Endothelial cell of umbilical vein (primary cell): ENCODE results near the gene PTGDS. TPM values are rescaled to one million over a fixed set of nuclear protein-coding genes. Genes with fewer than 3 reads are reported as not detected.

ENCODE experiments used
- BruUV-seq: library from RNA; stranded (reverse); fragments of 400-500 nt; replicated peaks from 2 replicates; lab custom pipeline; 2021; lab: Mats Ljungman, UMichigan
- CTCF ChIA-PET: fragments of 300-600, 350-600 bp; sonication (Branson Sonifier 250); formaldehyde crosslinking; loops from one replicate; lab custom pipeline; 2021; ENCODE audit warnings: antibody characterized with exemption, inconsistent platforms; lab: Charles Lee
- POLR2A ChIA-PET: fragments of 300-600, 350-600 bp; sonication (Branson Sonifier 250); formaldehyde crosslinking; loops from one replicate; lab custom pipeline; 2021; ENCODE audit warnings: antibody characterized with exemption, inconsistent platforms; lab: Charles Lee
- DNase-seq: peaks from one replicate; pipeline ENCODE4 v3.0.0-alpha.2; 2011; ENCODE audit warnings: low read depth, low spot score
- FAIRE-seq: peaks from 2 replicates; lab custom pipeline; 2011; peaks lifted over from hg19 to GRCh38; lab: Jason Lieb, UNC
- H2AFZ ChIP-seq: 2 replicates; pipeline ENCODE4 v1.6.0; 2012; ENCODE audit warnings: low read depth, low read length, control low read depth, inconsistent platforms
- H3K27ac ChIP-seq: 2 replicates; pipeline ENCODE4 v1.5.1; 2011; ENCODE audit warnings: low read depth, mild to moderate bottlenecking, control low read depth, low read length, moderate library complexity; ENCODE audit not compliant: insufficient read depth
- H3K27me3 ChIP-seq, 2 experiments: 2 replicates each; pipeline versions ENCODE4 v1.6.0 to v1.6.1; 2011; ENCODE audit warnings: low read length in 2 of 2, mixed read lengths in 1 of 2; ENCODE audit not compliant: control insufficient read depth in 2 of 2, insufficient read depth in 2 of 2
- H3K36me3 ChIP-seq, 2 experiments: 2 replicates in 1 of 2; 3 replicates in 1 of 2; pipeline ENCODE4 v1.5.1; 2011; ENCODE audit warnings: low read length in 2 of 2, mild to moderate bottlenecking in 1 of 2, moderate library complexity in 1 of 2; ENCODE audit not compliant: control insufficient read depth in 2 of 2, insufficient read depth in 2 of 2; ENCODE audit errors: extremely low read depth in 1 of 2
- H3K4me1 ChIP-seq: 3 replicates; pipeline ENCODE4 v1.5.1; 2011; ENCODE audit warnings: mild to moderate bottlenecking, low read length; ENCODE audit not compliant: control insufficient read depth, insufficient read depth; ENCODE audit errors: extremely low read depth
- H3K4me2 ChIP-seq: 2 replicates; pipeline ENCODE4 v1.6.1; 2011; ENCODE audit warnings: low read length, control low read depth, mixed read lengths; ENCODE audit not compliant: insufficient read depth
- H3K4me3 ChIP-seq, 3 experiments: fragments of 200-600 bp in 1 of 3; sonication (generic), shearing (Covaris generic) in 1 of 3; replicated peaks in 1 of 3; 2 replicates each; pipeline ENCODE4 v1.5.1; 2011 to 2016; ENCODE audit warnings: control low read depth in 3 of 3, low read length in 3 of 3, mild to moderate bottlenecking in 2 of 3, inconsistent platforms in 1 of 3, low read depth in 1 of 3, moderate library complexity in 1 of 3; ENCODE audit not compliant: insufficient read depth in 1 of 3
- H3K79me2 ChIP-seq: 2 replicates; pipeline ENCODE4 v1.6.0; 2012; ENCODE audit warnings: low read length, inconsistent platforms; ENCODE audit not compliant: control insufficient read depth, insufficient read depth
- H3K9ac ChIP-seq: replicated peaks from 2 replicates; pipeline ENCODE3; 2011; ENCODE audit warnings: low read length, control low read depth; ENCODE audit not compliant: insufficient read depth; ENCODE audit errors: extremely low read depth
- H3K9me1 ChIP-seq: replicated peaks from 3 replicates; pipeline ENCODE4 v1.6.0; 2011; ENCODE audit warnings: mild to moderate bottlenecking, low read length; ENCODE audit not compliant: control insufficient read depth, insufficient read depth; ENCODE audit errors: extremely low read depth
- H3K9me3 ChIP-seq: replicated peaks from 2 replicates; pipeline ENCODE4 v1.5.1; 2012; ENCODE audit warnings: low read length, inconsistent platforms; ENCODE audit not compliant: control insufficient read depth, insufficient read depth
- H4K20me1 ChIP-seq: replicated peaks from 2 replicates; pipeline ENCODE3; 2011; ENCODE audit warnings: mild to moderate bottlenecking, low read length; ENCODE audit not compliant: control insufficient read depth, insufficient read depth; ENCODE audit errors: extremely low read depth
- EZH2 ChIP-seq: IDR thresholded peaks from 2 replicates; pipeline ENCODE4 v1.6.1; 2012; ENCODE audit warnings: borderline replicate concordance, low read depth, mild to moderate bottlenecking, moderate library complexity, low read length, inconsistent platforms; ENCODE audit not compliant: severe bottlenecking
- FOS ChIP-seq: IDR thresholded peaks from 2 replicates; pipeline ENCODE4 v1.6.1; 2011; ENCODE audit warnings: mild to moderate bottlenecking, low read length, moderate library complexity, borderline replicate concordance; ENCODE audit not compliant: insufficient read depth
- GATA2 ChIP-seq: IDR thresholded peaks from 2 replicates; pipeline ENCODE4 v1.7.0; 2011; ENCODE audit warnings: low read depth, mild to moderate bottlenecking, moderate library complexity, mixed read lengths, low read length; ENCODE audit not compliant: insufficient read length, insufficient read depth
- JUN ChIP-seq: IDR thresholded peaks from 2 replicates; pipeline ENCODE4 v1.6.1; 2011; ENCODE audit warnings: borderline replicate concordance, low read depth; ENCODE audit not compliant: insufficient read length, insufficient read depth
- MAX ChIP-seq: IDR thresholded peaks from 2 replicates; pipeline ENCODE4 v1.6.1; 2011; ENCODE audit not compliant: insufficient read depth, insufficient read length
- MYC ChIP-seq: IDR thresholded peaks from one replicate; pipeline ENCODE4 v1.6.1; 2011; ENCODE audit warnings: mild to moderate bottlenecking, low read depth, low read length
- POLR2A ChIP-seq: IDR thresholded peaks from 2 replicates; pipeline ENCODE4 v1.6.1; 2012; ENCODE audit warnings: low read depth, mild to moderate bottlenecking, control low read depth, low read length
- POLR2AphosphoS5 ChIP-seq: IDR thresholded peaks from 2 replicates; pipeline ENCODE4 v1.6.1; 2012; ENCODE audit warnings: low read depth, mild to moderate bottlenecking, control low read depth, low read length, moderate library complexity; ENCODE audit not compliant: insufficient read depth
- dilution Hi-C: fragments of 300-500 bp; cut with MboI; formaldehyde crosslinking; loops from one replicate; pipeline ENCODE4 v1.15.0; 2019; ENCODE audit warnings: low sequenced_read_pairs; ENCODE audit not compliant: extremely low pct_ligation_motif_present
- intact Hi-C: fragments of 100-400 bp; cut with micrococcal nuclease; formaldehyde crosslinking; loops from one replicate; pipeline ENCODE4 v1.10.0; 2022
- polyA plus RNA-seq, 4 experiments: library from polyadenylated mRNA; depleted of rRNA in 3 of 4; stranded (reverse) in 3 of 4; unstranded in 1 of 4; fragments of >200 nt; gene quantifications; 2 replicates each; pipeline versions ENCODE4 v1.2.1 to v1.2.3, GENCODE V29; 2011 to 2012; ENCODE audit warnings: missing spikeins in 1 of 4
- total RNA-seq: library from RNA; stranded (reverse); gene quantifications from 2 replicates; pipeline ENCODE4 v1.2.3, GENCODE V29; 2021
- TF ChIP-seq, protein P1 (sequence below), 2 donors: IDR thresholded peaks; 1 replicate in 1 of 2; 2 replicates in 1 of 2; pipeline ENCODE4 v1.5.1; 2011; ENCODE audit warnings: low read length in 2 of 2, mild to moderate bottlenecking in 2 of 2, moderate library complexity in 2 of 2, control low read depth in 1 of 2, inconsistent platforms in 1 of 2, low read depth in 1 of 2; ENCODE audit not compliant: insufficient read depth in 1 of 2; ENCODE audit errors: extremely low read depth in 1 of 2

PTGDS gene
- total and polyA plus RNA-seq, 2 donors (not counting 3 experiments of a cell fraction or from before 2014, with no cell fraction given): not detected

DNA sequence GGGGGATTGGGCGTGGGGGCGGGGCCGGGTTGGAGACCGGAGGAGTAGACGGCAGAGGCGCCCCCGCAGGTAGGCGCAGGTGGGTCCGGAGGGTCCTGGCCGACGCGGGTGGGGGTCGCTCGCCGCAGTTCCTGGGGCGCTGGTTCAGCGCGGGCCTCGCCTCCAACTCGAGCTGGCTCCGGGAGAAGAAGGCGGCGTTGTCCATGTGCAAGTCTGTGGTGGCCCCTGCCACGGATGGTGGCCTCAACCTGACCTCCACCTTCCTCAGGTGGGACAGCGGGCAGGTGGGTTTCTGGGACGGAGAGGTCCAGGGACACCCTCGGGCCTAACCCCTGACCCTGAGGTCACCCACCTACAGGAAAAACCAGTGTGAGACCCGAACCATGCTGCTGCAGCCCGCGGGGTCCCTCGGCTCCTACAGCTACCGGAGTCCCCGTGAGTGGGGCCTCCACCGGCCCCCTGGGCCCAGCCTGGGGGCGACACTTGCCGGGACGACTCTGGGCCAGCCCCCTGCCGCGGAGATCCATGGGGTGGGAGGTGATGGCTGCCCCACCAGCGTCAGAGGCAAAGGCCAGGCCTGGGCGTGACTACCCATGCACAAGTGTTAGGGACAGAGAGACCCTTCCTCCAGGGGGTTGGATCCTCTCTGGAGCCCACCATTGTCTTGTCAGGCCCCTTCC, 1.7 kb downstream of the PTGDS start:
- no TSS peak for BruUV-seq
- Histone ChIP-seq H4K20me1 (no peaks in the 10 kb centered on the region), H3K9ac (no peak overlapping the region), H3K9me1 (no peaks in the 10 kb centered on the region), H2AFZ (no peak overlapping the region), H3K27me3 (no peaks in the 10 kb centered on the region), H3K9me3 (no peaks in the 10 kb centered on the region), H3K4me1 (peaks cover 4% of the 10 kb centered on the region), H3K4me2 (no peak overlapping the region), H3K4me3 (no peak overlapping the region), H3K79me2 (no peaks in the 10 kb centered on the region), H3K36me3 (no peaks in the 10 kb centered on the region), H3K27ac (no peak overlapping the region)
- CTCF ChIA-PET: interaction anchor here (0.8 to 1.4 kb wide), 4 partner anchors 15 to 56 kb away, joined by 3 to 10 read pairs (median 6); no protein-coding TSS in a partner anchor
- TF ChIP-seq FOS (no peak), POLR2AphosphoS5 (no peak), GATA2 (no peak), EZH2 (no peak), POLR2A (no peak), MYC (no peak), MAX (no peak), JUN (no peak)
- TF ChIP-seq, protein P1, sequence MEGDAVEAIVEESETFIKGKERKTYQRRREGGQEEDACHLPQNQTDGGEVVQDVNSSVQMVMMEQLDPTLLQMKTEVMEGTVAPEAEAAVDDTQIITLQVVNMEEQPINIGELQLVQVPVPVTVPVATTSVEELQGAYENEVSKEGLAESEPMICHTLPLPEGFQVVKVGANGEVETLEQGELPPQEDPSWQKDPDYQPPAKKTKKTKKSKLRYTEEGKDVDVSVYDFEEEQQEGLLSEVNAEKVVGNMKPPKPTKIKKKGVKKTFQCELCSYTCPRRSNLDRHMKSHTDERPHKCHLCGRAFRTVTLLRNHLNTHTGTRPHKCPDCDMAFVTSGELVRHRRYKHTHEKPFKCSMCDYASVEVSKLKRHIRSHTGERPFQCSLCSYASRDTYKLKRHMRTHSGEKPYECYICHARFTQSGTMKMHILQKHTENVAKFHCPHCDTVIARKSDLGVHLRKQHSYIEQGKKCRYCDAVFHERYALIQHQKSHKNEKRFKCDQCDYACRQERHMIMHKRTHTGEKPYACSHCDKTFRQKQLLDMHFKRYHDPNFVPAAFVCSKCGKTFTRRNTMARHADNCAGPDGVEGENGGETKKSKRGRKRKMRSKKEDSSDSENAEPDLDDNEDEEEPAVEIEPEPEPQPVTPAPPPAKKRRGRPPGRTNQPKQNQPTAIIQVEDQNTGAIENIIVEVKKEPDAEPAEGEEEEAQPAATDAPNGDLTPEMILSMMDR (IDR thresholded peaks at IDR 0.05; ENCODE audit: extremely low read depth in 1 of 2, insufficient read depth in 1 of 2, low read depth in 1 of 2, low read length in 2 of 2): no peak
- POLR2A ChIA-PET: interaction anchor here (0.6 to 1.0 kb wide), 2 partner anchors 13 to 151 kb away, joined by 3 read pairs; partner anchors contain the start of gene PAXX
- intact Hi-C loops (loop anchor here (1.0 to 2.0 kb wide), 3 partner anchors 13 to 50 kb away; partner anchors contain the start of genes ABCA2 and PAXX), dilution Hi-C loops (no loop called here)
- DNase-seq (no peak), FAIRE-seq (no peak)
